Measurements from ENCODE around the gene MPHOSPH6.

MPHOSPH6 gene

GRCh38 chr16:82194086-82194485 is 24.1 kb upstream of the MPHOSPH6 start:
- peaks cover 0 to 3% of the 10 kb centered on the region in 2 donors for H3K27me3 ChIP-seq (ENCODE audit: control insufficient read depth in 1 of 2, insufficient read depth in 2 of 2, low read length in 2 of 2)
- peaks cover 0 to 3% of the 10 kb centered on the region in 2 donors for H3K4me1 ChIP-seq (ENCODE audit: control insufficient read depth in 1 of 2, insufficient read depth in 2 of 2, low read length in 2 of 2)
- no peaks in the 10 kb centered on the region for H3K36me3 ChIP-seq (ENCODE audit: control insufficient read depth in 1 of 2, insufficient read depth in 2 of 2, low read length in 2 of 2)
- H3K4me3 ChIP-seq (ENCODE audit: low read depth in 1 of 2, low read length in 2 of 2): no peak overlapping the region
- H3K9me3 ChIP-seq (ENCODE audit: control insufficient read depth in 1 of 2, low read length in 2 of 2): no peaks in the 10 kb centered on the region
- H3K9ac ChIP-seq (ENCODE audit: low read depth in 1 of 2, low read length in 2 of 2): no peak overlapping the region
- no peak overlapping the region for H3K27ac ChIP-seq (ENCODE audit: low read depth, low read length)

- Histone ChIP-seq H3K4me3 (ENCODE audit: low read depth in 1 of 2, low read length in 2 of 2) (no peak overlapping the region), H3K9me3 (ENCODE audit: control insufficient read depth in 1 of 2, low read length in 2 of 2) (no peaks in the 10 kb centered on the region), H3K27me3 (ENCODE audit: control insufficient read depth in 1 of 2, insufficient read depth in 2 of 2, low read length in 2 of 2) (peaks cover 0 to 7% of the 10 kb centered on the region in 2 donors), H3K9ac (ENCODE audit: low read depth in 1 of 2, low read length in 2 of 2) (no peak overlapping the region), H3K4me1 (ENCODE audit: control insufficient read depth in 1 of 2, insufficient read depth in 2 of 2, low read length in 2 of 2) (peaks cover 0 to 3% of the 10 kb centered on the region in 2 donors), H3K36me3 (ENCODE audit: control insufficient read depth in 1 of 2, insufficient read depth in 2 of 2, low read length in 2 of 2) (no peaks in the 10 kb centered on the region), H3K27ac (ENCODE audit: low read depth, low read length) (no peak overlapping the region)
These were observed 22.6 kb upstream of the MPHOSPH6 start for GRCh38 chr16:82192665-82193064.

GRCh38 chr16:82190386-82190785 is 20.4 kb upstream of the MPHOSPH6 start:
- H3K4me1 ChIP-seq (ENCODE audit: control insufficient read depth in 1 of 2, insufficient read depth in 2 of 2, low read length in 2 of 2): no peaks in the 10 kb centered on the region
- peaks cover 0 to 7% of the 10 kb centered on the region in 2 donors for H3K27me3 ChIP-seq (ENCODE audit: control insufficient read depth in 1 of 2, insufficient read depth in 2 of 2, low read length in 2 of 2)
- H3K9ac ChIP-seq (ENCODE audit: low read depth in 1 of 2, low read length in 2 of 2): no peak overlapping the region
- no peaks in the 10 kb centered on the region for H3K9me3 ChIP-seq (ENCODE audit: control insufficient read depth in 1 of 2, low read length in 2 of 2)
- H3K27ac ChIP-seq (ENCODE audit: low read depth, low read length): no peak overlapping the region
- no peak overlapping the region for H3K4me3 ChIP-seq (ENCODE audit: low read depth in 1 of 2, low read length in 2 of 2)
- no peaks in the 10 kb centered on the region for H3K36me3 ChIP-seq (ENCODE audit: control insufficient read depth in 1 of 2, insufficient read depth in 2 of 2, low read length in 2 of 2)

GRCh38 chr16:82187829-82188228 is 17.8 kb upstream of the MPHOSPH6 start:
- Histone ChIP-seq H3K4me3 (ENCODE audit: low read depth in 1 of 2, low read length in 2 of 2) (no peak overlapping the region), H3K36me3 (ENCODE audit: control insufficient read depth in 1 of 2, insufficient read depth in 2 of 2, low read length in 2 of 2) (no peaks in the 10 kb centered on the region), H3K9me3 (ENCODE audit: control insufficient read depth in 1 of 2, low read length in 2 of 2) (no peaks in the 10 kb centered on the region), H3K4me1 (ENCODE audit: control insufficient read depth in 1 of 2, insufficient read depth in 2 of 2, low read length in 2 of 2) (no peaks in the 10 kb centered on the region), H3K27ac (ENCODE audit: low read depth, low read length) (no peak overlapping the region), H3K27me3 (ENCODE audit: control insufficient read depth in 1 of 2, insufficient read depth in 2 of 2, low read length in 2 of 2) (peaks cover 0 to 7% of the 10 kb centered on the region in 2 donors), H3K9ac (ENCODE audit: low read depth in 1 of 2, low read length in 2 of 2) (no peak overlapping the region)

GRCh38 chr16:82185012-82185411 is 15.0 kb upstream of the MPHOSPH6 start:
- no peak overlapping the region for H3K4me3 ChIP-seq (ENCODE audit: low read depth in 1 of 2, low read length in 2 of 2)
- H3K9ac ChIP-seq (ENCODE audit: low read depth in 1 of 2, low read length in 2 of 2): no peak overlapping the region
- no peaks in the 10 kb centered on the region for H3K9me3 ChIP-seq (ENCODE audit: control insufficient read depth in 1 of 2, low read length in 2 of 2)
- peaks cover 0 to 7% of the 10 kb centered on the region in 2 donors for H3K27me3 ChIP-seq (ENCODE audit: control insufficient read depth in 1 of 2, insufficient read depth in 2 of 2, low read length in 2 of 2)
- no peaks in the 10 kb centered on the region for H3K4me1 ChIP-seq (ENCODE audit: control insufficient read depth in 1 of 2, insufficient read depth in 2 of 2, low read length in 2 of 2)
- H3K36me3 ChIP-seq (ENCODE audit: control insufficient read depth in 1 of 2, insufficient read depth in 2 of 2, low read length in 2 of 2): no peaks in the 10 kb centered on the region
- H3K27ac ChIP-seq (ENCODE audit: low read depth, low read length): no peak overlapping the region

GRCh38 chr16:82184213-82184612 is 14.2 kb upstream of the MPHOSPH6 start:
- Histone ChIP-seq H3K27me3 (ENCODE audit: control insufficient read depth in 1 of 2, insufficient read depth in 2 of 2, low read length in 2 of 2) (peaks cover 0 to 5% of the 10 kb centered on the region in 2 donors), H3K9me3 (ENCODE audit: control insufficient read depth in 1 of 2, low read length in 2 of 2) (no peaks in the 10 kb centered on the region), H3K27ac (ENCODE audit: low read depth, low read length) (no peak overlapping the region), H3K4me1 (ENCODE audit: control insufficient read depth in 1 of 2, insufficient read depth in 2 of 2, low read length in 2 of 2) (no peaks in the 10 kb centered on the region), H3K36me3 (ENCODE audit: control insufficient read depth in 1 of 2, insufficient read depth in 2 of 2, low read length in 2 of 2) (no peaks in the 10 kb centered on the region), H3K4me3 (ENCODE audit: low read depth in 1 of 2, low read length in 2 of 2) (no peak overlapping the region), H3K9ac (ENCODE audit: low read depth in 1 of 2, low read length in 2 of 2) (no peak overlapping the region)

GRCh38 chr16:82183004-82183397 is 13.0 kb upstream of the MPHOSPH6 start:
- no peaks in the 10 kb centered on the region for H3K36me3 ChIP-seq (ENCODE audit: control insufficient read depth in 1 of 2, insufficient read depth in 2 of 2, low read length in 2 of 2)
- H3K4me3 ChIP-seq (ENCODE audit: low read depth in 1 of 2, low read length in 2 of 2): no peak overlapping the region
- no peak overlapping the region for H3K27ac ChIP-seq (ENCODE audit: low read depth, low read length)
- H3K9me3 ChIP-seq (ENCODE audit: control insufficient read depth in 1 of 2, low read length in 2 of 2): no peaks in the 10 kb centered on the region
- no peak overlapping the region for H3K9ac ChIP-seq (ENCODE audit: low read depth in 1 of 2, low read length in 2 of 2)
- peaks cover 0 to 5% of the 10 kb centered on the region in 2 donors for H3K27me3 ChIP-seq (ENCODE audit: control insufficient read depth in 1 of 2, insufficient read depth in 2 of 2, low read length in 2 of 2)
- no peaks in the 10 kb centered on the region for H3K4me1 ChIP-seq (ENCODE audit: control insufficient read depth in 1 of 2, insufficient read depth in 2 of 2, low read length in 2 of 2)

GRCh38 chr16:82182266-82183003 is 12.4 kb upstream of the MPHOSPH6 start:
- no peak overlapping the region for H3K27ac ChIP-seq (ENCODE audit: low read depth, low read length)
- no peaks in the 10 kb centered on the region for H3K9me3 ChIP-seq (ENCODE audit: control insufficient read depth in 1 of 2, low read length in 2 of 2)
- H3K4me1 ChIP-seq (ENCODE audit: control insufficient read depth in 1 of 2, insufficient read depth in 2 of 2, low read length in 2 of 2): no peaks in the 10 kb centered on the region
- no peak overlapping the region for H3K4me3 ChIP-seq (ENCODE audit: low read depth in 1 of 2, low read length in 2 of 2)
- H3K27me3 ChIP-seq (ENCODE audit: control insufficient read depth in 1 of 2, insufficient read depth in 2 of 2, low read length in 2 of 2): peaks cover 0 to 9% of the 10 kb centered on the region in 2 donors
- H3K9ac ChIP-seq (ENCODE audit: low read depth in 1 of 2, low read length in 2 of 2): no peak overlapping the region
- no peaks in the 10 kb centered on the region for H3K36me3 ChIP-seq (ENCODE audit: control insufficient read depth in 1 of 2, insufficient read depth in 2 of 2, low read length in 2 of 2)

GRCh38 chr16:82181461-82182185 is 11.6 kb upstream of the MPHOSPH6 start:
- Histone ChIP-seq H3K4me3 (ENCODE audit: low read depth in 1 of 2, low read length in 2 of 2) (no peak overlapping the region), H3K9me3 (ENCODE audit: control insufficient read depth in 1 of 2, low read length in 2 of 2) (no peaks in the 10 kb centered on the region), H3K4me1 (ENCODE audit: control insufficient read depth in 1 of 2, insufficient read depth in 2 of 2, low read length in 2 of 2) (no peaks in the 10 kb centered on the region), H3K27ac (ENCODE audit: low read depth, low read length) (no peak overlapping the region), H3K9ac (ENCODE audit: low read depth in 1 of 2, low read length in 2 of 2) (no peak overlapping the region), H3K36me3 (ENCODE audit: control insufficient read depth in 1 of 2, insufficient read depth in 2 of 2, low read length in 2 of 2) (no peaks in the 10 kb centered on the region), H3K27me3 (ENCODE audit: control insufficient read depth in 1 of 2, insufficient read depth in 2 of 2, low read length in 2 of 2) (peaks cover 0 to 11% of the 10 kb centered on the region in 2 donors)

- Histone ChIP-seq H3K9ac (ENCODE audit: low read depth in 1 of 2, low read length in 2 of 2) (no peak overlapping the region), H3K4me1 (ENCODE audit: control insufficient read depth in 1 of 2, insufficient read depth in 2 of 2, low read length in 2 of 2) (no peaks in the 10 kb centered on the region), H3K9me3 (ENCODE audit: control insufficient read depth in 1 of 2, low read length in 2 of 2) (no peaks in the 10 kb centered on the region), H3K27ac (ENCODE audit: low read depth, low read length) (no peak overlapping the region), H3K4me3 (ENCODE audit: low read depth in 1 of 2, low read length in 2 of 2) (no peak overlapping the region), H3K27me3 (ENCODE audit: control insufficient read depth in 1 of 2, insufficient read depth in 2 of 2, low read length in 2 of 2) (peaks cover 0 to 21% of the 10 kb centered on the region in 2 donors), H3K36me3 (ENCODE audit: control insufficient read depth in 1 of 2, insufficient read depth in 2 of 2, low read length in 2 of 2) (no peaks in the 10 kb centered on the region)
These were observed 8.3 kb upstream of the MPHOSPH6 start for GRCh38 chr16:82178352-82178751.
